Omental fat pad (tissue), 4 donors: ENCODE data around the gene LMBR1L. TPM values are rescaled to one million over a fixed set of nuclear protein-coding genes. Genes with fewer than 3 reads are reported as not detected.

ENCODE experiments used
- ATAC-seq: fragments of 150-250 bp; one replicate; pipeline ENCODE4 v1.9.1; 2016; ENCODE audit warnings: mild to moderate bottlenecking, moderate library complexity; ENCODE audit not compliant: low FRiP score
- DNase-seq: peaks from one replicate; pipeline ENCODE4 v3.0.0-alpha.2; 2019; ENCODE audit warnings: low spot score
- CTCF ChIP-seq, 3 donors: fragments of 450-650 bp; IDR thresholded peaks; one replicate each; pipeline ENCODE4 v1.5.1; 2016 to 2017; ENCODE audit warnings: antibody characterized with exemption in 3 of 3, mild to moderate bottlenecking in 3 of 3, moderate library complexity in 2 of 3
- total RNA-seq, 4 donors: library from RNA; depleted of rRNA; stranded (reverse); fragments of >200 nt; gene quantifications; one replicate each; pipeline ENCODE4 v1.1.0, GENCODE V29; 2016

Gene LMBR1L
- total RNA-seq, 4 donors from 2014 or later, result 23.2 to 68.4 (median 37.8) TPM

- TF ChIP-seq CTCF (IDR thresholded peaks at IDR 0.05), result no peak
- ATAC-seq (no peak), DNase-seq (no peak)
These were observed 18.4 kb downstream of the LMBR1L start for GRCh38 chr12:49092086-49092815.

DNA sequence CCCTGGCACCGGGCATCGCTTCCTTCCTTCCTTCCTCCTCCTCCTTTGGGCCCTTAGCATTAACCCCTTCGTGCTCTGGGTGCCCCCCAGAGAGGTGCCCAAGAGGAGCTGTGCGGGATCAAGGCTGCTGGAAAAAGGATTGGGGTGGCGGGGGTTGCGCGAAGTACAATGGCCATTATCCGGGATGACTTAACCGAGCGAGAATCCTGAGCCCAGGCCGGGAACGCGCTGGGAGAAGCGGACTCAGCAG, 18.9 kb downstream of the LMBR1L start:
- ATAC-seq (no peak), DNase-seq (no peak)
- TF ChIP-seq CTCF (IDR thresholded peaks at IDR 0.05), result no peak

- ATAC-seq, result no peak
- DNase-seq, result no peak
- TF ChIP-seq CTCF (IDR thresholded peaks at IDR 0.05), result no peak
These were observed 19.4 kb downstream of the LMBR1L start for GRCh38 chr12:49091056-49091835.

- DNase-seq (no peak), ATAC-seq (no peak)
- TF ChIP-seq CTCF (IDR thresholded peaks at IDR 0.05), result no peak
These were observed 20.6 kb downstream of the LMBR1L start for GRCh38 chr12:49089821-49090773.

GRCh38 chr12:49088932-49089330, 21.7 kb downstream of the LMBR1L start:
- TF ChIP-seq CTCF (IDR thresholded peaks at IDR 0.05), result no peak
- ATAC-seq, result no peak
- DNase-seq, result no peak

- no peak for TF ChIP-seq CTCF (IDR thresholded peaks at IDR 0.05)
- DNase-seq, result peak; percentile 48
- ATAC-seq, result peak; percentile 96
These were observed 22.3 kb downstream of the LMBR1L start for GRCh38 chr12:49088150-49088931.
